Glutamatergic neuron (in vitro differentiated cells): Measurements from ENCODE around the gene SAMD4A. TPM values are rescaled to one million over a fixed set of nuclear protein-coding genes. Genes with fewer than 3 reads are reported as not detected.

Experiments
- DNase-seq: peaks from one replicate; pipeline ENCODE4 v3.0.0; 2022
- H3K27ac Mint-ChIP-seq: one replicate; pipeline ENCODE4 v1.8.0; 2020; ENCODE audit warnings: mild to moderate bottlenecking, mixed read lengths, inconsistent platforms; ENCODE audit not compliant: unreplicated experiment
- H3K27me3 Mint-ChIP-seq: one replicate; pipeline ENCODE4 v1.8.0; 2020; ENCODE audit warnings: mild to moderate bottlenecking, moderate library complexity, mixed read lengths, inconsistent platforms; ENCODE audit not compliant: unreplicated experiment
- H3K36me3 Mint-ChIP-seq: one replicate; pipeline ENCODE4 v1.8.0; 2020; ENCODE audit warnings: mild to moderate bottlenecking, mixed read lengths, inconsistent platforms; ENCODE audit not compliant: unreplicated experiment
- H3K4me1 Mint-ChIP-seq: one replicate; pipeline ENCODE4 v1.8.0; 2020; ENCODE audit warnings: mild to moderate bottlenecking, low read depth, mixed read lengths, inconsistent platforms; ENCODE audit not compliant: unreplicated experiment
- H3K4me3 Mint-ChIP-seq: one replicate; pipeline ENCODE4 v1.8.0; 2020; ENCODE audit warnings: mild to moderate bottlenecking, mixed read lengths, inconsistent platforms; ENCODE audit not compliant: unreplicated experiment
- H3K9me3 Mint-ChIP-seq: one replicate; pipeline ENCODE4 v1.8.0; 2020; ENCODE audit warnings: mild to moderate bottlenecking, moderate library complexity, mixed read lengths, inconsistent platforms; ENCODE audit not compliant: unreplicated experiment
- CTCF ChIP-seq: fragments of 200-600 bp; sonication (generic); IDR thresholded peaks from one replicate; pipeline ENCODE4 v1.5.0; 2021; ENCODE audit not compliant: partially characterized antibody, unreplicated experiment
- total RNA-seq: library from RNA; stranded (reverse); fragmentation: NEBNext Ultra II Directional; extraction: Animal tissue kit (Norgen Biotek cat#: 25700); gene quantifications from one replicate; pipeline ENCODE4 v1.2.1, GENCODE V29; 2021; ENCODE audit not compliant: unreplicated experiment

The SAMD4A gene
- total RNA-seq, 1 donor from 2014 or later, result 0.56 TPM

DNA sequence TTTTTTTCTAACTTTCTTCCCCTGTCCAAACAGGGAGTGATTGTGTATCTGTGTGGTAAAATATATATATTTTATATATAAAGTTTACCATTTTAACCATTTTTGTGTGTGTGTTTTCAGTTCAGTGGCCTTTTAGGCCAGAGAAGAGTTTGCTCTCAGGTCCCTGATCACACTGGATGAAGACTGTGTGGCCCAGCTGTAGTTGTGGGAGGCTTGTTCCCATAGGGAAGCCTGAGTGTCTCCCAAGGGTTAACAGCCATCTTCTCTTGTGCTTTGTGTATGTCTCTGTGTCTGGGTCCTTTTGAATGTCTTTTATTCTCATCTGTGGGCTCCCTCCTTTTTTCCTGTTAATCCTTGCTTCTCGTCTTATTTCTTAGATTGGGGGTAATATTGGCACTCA is 33.8 kb upstream of the SAMD4A start:
- no peaks in the 10 kb centered on the region for H3K9me3 Mint-ChIP-seq
- H3K36me3 Mint-ChIP-seq, result no peaks in the 10 kb centered on the region
- H3K4me3 Mint-ChIP-seq, result no peak overlapping the region
- no peaks in the 10 kb centered on the region for H3K4me1 Mint-ChIP-seq
- no peak overlapping the region for H3K27ac Mint-ChIP-seq
- no peaks in the 10 kb centered on the region for H3K27me3 Mint-ChIP-seq
- no peak for DNase-seq
- no peak for TF ChIP-seq CTCF

DNA sequence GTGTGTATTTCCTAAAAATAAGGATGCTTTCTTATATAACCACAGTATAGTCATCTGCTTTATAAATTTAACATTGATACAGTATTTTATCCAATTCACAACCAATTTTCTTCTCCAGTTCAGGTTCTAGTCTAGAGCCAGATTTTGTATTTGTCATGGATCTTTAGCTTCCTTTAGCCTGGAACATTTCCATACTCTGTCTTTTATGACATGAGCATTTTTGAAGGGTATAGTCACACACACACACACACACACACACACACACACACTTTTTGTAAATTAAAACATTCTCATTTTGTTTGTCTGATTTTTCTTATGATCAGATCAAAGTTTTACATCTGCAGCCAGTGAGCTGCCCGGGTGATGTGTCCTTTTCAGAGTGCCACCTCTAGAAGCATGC is 31.8 kb upstream of the SAMD4A start:
- H3K9me3 Mint-ChIP-seq, result no peaks in the 10 kb centered on the region
- TF ChIP-seq CTCF, result no peak
- H3K36me3 Mint-ChIP-seq, result no peaks in the 10 kb centered on the region
- H3K27ac Mint-ChIP-seq, result no peak overlapping the region
- no peak for DNase-seq
- no peak overlapping the region for H3K4me3 Mint-ChIP-seq
- no peaks in the 10 kb centered on the region for H3K4me1 Mint-ChIP-seq
- H3K27me3 Mint-ChIP-seq, result no peaks in the 10 kb centered on the region

DNA sequence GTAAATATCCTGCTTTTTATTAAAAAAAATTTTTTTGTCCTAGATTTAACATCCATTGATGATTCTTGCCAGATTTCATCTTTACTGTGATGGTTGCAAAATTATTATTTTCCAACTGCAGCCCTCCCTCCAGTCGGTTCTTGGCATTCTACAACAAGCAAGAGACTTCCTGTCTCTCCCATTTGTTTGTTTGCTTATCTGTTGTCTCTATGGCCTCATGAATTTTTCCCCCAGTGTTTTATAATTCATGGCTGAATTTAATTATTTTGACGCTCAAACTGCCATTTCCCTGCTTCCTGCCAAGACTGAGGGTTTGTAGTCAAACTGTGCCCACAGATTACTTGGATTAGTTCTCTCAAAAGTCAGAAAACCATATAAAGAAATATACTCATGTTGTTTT is 31.3 kb upstream of the SAMD4A start:
- H3K36me3 Mint-ChIP-seq, result no peaks in the 10 kb centered on the region
- H3K9me3 Mint-ChIP-seq, result no peaks in the 10 kb centered on the region
- no peaks in the 10 kb centered on the region for H3K4me1 Mint-ChIP-seq
- no peak for TF ChIP-seq CTCF
- no peak overlapping the region for H3K27ac Mint-ChIP-seq
- no peaks in the 10 kb centered on the region for H3K27me3 Mint-ChIP-seq
- no peak for DNase-seq
- H3K4me3 Mint-ChIP-seq, result no peak overlapping the region

DNA sequence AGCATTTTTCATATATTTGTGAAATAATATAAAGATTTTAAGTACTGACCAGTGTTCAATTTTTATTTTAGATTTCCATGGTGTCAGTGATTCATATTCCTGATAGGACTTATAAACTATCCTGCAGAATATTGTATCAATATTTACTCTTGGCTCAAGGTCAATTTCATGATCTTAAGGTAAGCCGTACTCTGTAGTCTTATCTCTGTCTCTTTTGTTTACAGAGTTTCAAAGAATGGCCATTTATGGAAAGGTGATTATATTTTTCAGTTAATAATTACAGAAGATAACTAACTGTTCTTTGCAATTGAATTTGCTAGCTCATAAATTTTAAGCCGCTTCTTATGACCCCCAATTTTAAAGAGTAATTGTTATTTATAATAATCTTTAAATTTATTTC is 29.3 kb upstream of the SAMD4A start:
- Mint-ChIP-seq H3K27me3 (peaks cover 2% of the 10 kb centered on the region), H3K4me3 (no peak overlapping the region), H3K36me3 (no peaks in the 10 kb centered on the region), H3K4me1 (no peaks in the 10 kb centered on the region), H3K9me3 (no peaks in the 10 kb centered on the region), H3K27ac (no peak overlapping the region)
- TF ChIP-seq CTCF, result no peak
- DNase-seq, result no peak

- Mint-ChIP-seq H3K4me1 (no peaks in the 10 kb centered on the region), H3K27me3 (peaks cover 2% of the 10 kb centered on the region), H3K9me3 (no peaks in the 10 kb centered on the region), H3K36me3 (no peaks in the 10 kb centered on the region), H3K4me3 (no peak overlapping the region), H3K27ac (no peak overlapping the region)
- no peak for TF ChIP-seq CTCF
- no peak for DNase-seq
Observed at GRCh38 chr14:54538055-54538454, 28.9 kb upstream of the SAMD4A start.
